SU-DHL-6 (cell line): ENCODE data around the gene RNF227.

Source experiments
- H2AFZ ChIP-seq: fragments of 200-600 bp; sonication (generic); 2 replicates; pipeline ENCODE4 v1.6.1; 2014; ENCODE audit warnings: low read depth, mild to moderate bottlenecking, moderate library complexity, mixed read lengths, antibody characterized with exemption, low read length; ENCODE audit not compliant: severe bottlenecking
- H3F3A ChIP-seq: fragments of 200-600 bp; shearing (Covaris generic); 2 replicates; pipeline ENCODE4 v1.6.0; 2016; ENCODE audit warnings: antibody characterized with exemption, mild to moderate bottlenecking; ENCODE audit not compliant: insufficient read depth
- H3K27ac ChIP-seq: fragments of 200-600 bp; sonication (generic); 2 replicates; pipeline ENCODE4 v1.5.1; 2016; ENCODE audit warnings: low read depth, mild to moderate bottlenecking, low read length, moderate library complexity, mixed read lengths
- H3K27me3 ChIP-seq: fragments of 200-600 bp; sonication (generic), shearing (Covaris generic); 2 replicates; pipeline ENCODE4 v1.6.0; 2014; ENCODE audit warnings: mild to moderate bottlenecking, low read length
- H3K36me3 ChIP-seq: fragments of 200-600 bp; sonication (generic); 2 replicates; pipeline ENCODE4 v1.6.1; 2014; ENCODE audit warnings: mild to moderate bottlenecking, low read length, mixed read lengths
- H3K4me2 ChIP-seq: fragments of 300-600, 200-600 bp; shearing (Covaris generic), sonication (generic); 2 replicates; pipeline ENCODE4 v1.6.0; 2014; ENCODE audit warnings: low read length, low read depth, mild to moderate bottlenecking; ENCODE audit not compliant: poor library complexity, severe bottlenecking
- H3K4me3 ChIP-seq: fragments of 200-600 bp; sonication (generic); 2 replicates; pipeline ENCODE4 v1.5.1; 2014; ENCODE audit warnings: antibody characterized with exemption, low read length, mild to moderate bottlenecking, mixed read lengths; ENCODE audit not compliant: insufficient read depth, poor library complexity, severe bottlenecking
- H3K79me2 ChIP-seq: fragments of 200-600 bp; sonication (generic); 2 replicates; pipeline ENCODE4 v1.6.1; 2014; ENCODE audit warnings: mild to moderate bottlenecking, low read length, moderate library complexity; ENCODE audit not compliant: insufficient read depth
- H3K9ac ChIP-seq: fragments of 200-600 bp; sonication (generic); 2 replicates; pipeline ENCODE4 v1.7.0; 2014; ENCODE audit warnings: mild to moderate bottlenecking, low read length
- H3K9me2 ChIP-seq: fragments of 200-600 bp; sonication (generic); replicated peaks from 2 replicates; pipeline ENCODE4 v1.6.1; 2014; ENCODE audit warnings: low read length; ENCODE audit not compliant: insufficient read depth
- H3K9me3 ChIP-seq: fragments of 200-600 bp; sonication (generic); 2 replicates; pipeline ENCODE4 v1.6.1; 2014; ENCODE audit warnings: low read length, mixed read lengths; ENCODE audit not compliant: insufficient read depth
- H4K20me1 ChIP-seq: fragments of 200-600 bp; sonication (generic); 2 replicates; pipeline ENCODE4 v1.6.1; 2014; ENCODE audit warnings: low read depth, mild to moderate bottlenecking, antibody characterized with exemption, low read length, moderate library complexity, mixed read lengths
- EZH2phosphoT487 ChIP-seq: fragments of 200-600 bp; sonication (generic), shearing (Covaris generic); conservative IDR thresholded peaks from 2 replicates; pipeline ENCODE4 v1.6.1; 2018; ENCODE audit warnings: mild to moderate bottlenecking, antibody characterized with exemption, low read length, moderate library complexity, mixed read lengths
- TF ChIP-seq, protein P1 (sequence below): fragments of 200-600 bp; sonication (generic); IDR thresholded peaks from one replicate; pipeline ENCODE4 v1.5.1; 2017; ENCODE audit warnings: antibody characterized with exemption, mild to moderate bottlenecking, low read length, moderate library complexity; ENCODE audit not compliant: insufficient read depth, poor library complexity, severe bottlenecking

RNF227 gene

DNA sequence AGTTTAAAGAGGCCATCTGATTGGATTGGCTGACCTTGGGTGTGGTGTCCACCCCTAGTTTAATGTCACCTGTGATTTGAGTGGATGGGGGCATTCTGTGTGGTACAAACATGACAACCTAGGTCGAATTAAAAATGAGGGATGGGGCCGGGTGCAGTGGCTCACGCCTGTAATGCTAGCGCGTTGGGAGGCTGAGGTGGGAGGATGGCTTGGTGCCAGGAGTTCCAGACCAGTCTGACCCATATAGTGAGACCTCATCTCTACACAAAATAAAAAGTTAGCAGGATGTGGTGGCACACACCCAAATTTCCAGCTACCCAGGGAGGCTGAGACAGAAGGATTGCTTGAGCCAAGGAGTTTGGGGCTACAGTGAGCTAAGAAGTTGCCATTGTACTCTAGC, 30.4 kb upstream of the RNF227 start:
- Histone ChIP-seq H3K9ac (no peak overlapping the region), H3K4me3 (no peak overlapping the region), H3K9me2 (no peaks in the 10 kb centered on the region), H3F3A (peaks cover 3% of the 10 kb centered on the region; the same call in 1 of the 2 replicates), H3K36me3 (peaks cover 11% of the 10 kb centered on the region; the same call in 1 of the 2 replicates), H3K9me3 (no peaks in the 10 kb centered on the region), H4K20me1 (no peaks in the 10 kb centered on the region), H3K4me2 (no peak overlapping the region), H3K27me3 (no peaks in the 10 kb centered on the region), H2AFZ (no peak overlapping the region), H3K79me2 (no peaks in the 10 kb centered on the region), H3K27ac (no peak overlapping the region)
- no peak for TF ChIP-seq EZH2phosphoT487
- TF ChIP-seq, protein P1, sequence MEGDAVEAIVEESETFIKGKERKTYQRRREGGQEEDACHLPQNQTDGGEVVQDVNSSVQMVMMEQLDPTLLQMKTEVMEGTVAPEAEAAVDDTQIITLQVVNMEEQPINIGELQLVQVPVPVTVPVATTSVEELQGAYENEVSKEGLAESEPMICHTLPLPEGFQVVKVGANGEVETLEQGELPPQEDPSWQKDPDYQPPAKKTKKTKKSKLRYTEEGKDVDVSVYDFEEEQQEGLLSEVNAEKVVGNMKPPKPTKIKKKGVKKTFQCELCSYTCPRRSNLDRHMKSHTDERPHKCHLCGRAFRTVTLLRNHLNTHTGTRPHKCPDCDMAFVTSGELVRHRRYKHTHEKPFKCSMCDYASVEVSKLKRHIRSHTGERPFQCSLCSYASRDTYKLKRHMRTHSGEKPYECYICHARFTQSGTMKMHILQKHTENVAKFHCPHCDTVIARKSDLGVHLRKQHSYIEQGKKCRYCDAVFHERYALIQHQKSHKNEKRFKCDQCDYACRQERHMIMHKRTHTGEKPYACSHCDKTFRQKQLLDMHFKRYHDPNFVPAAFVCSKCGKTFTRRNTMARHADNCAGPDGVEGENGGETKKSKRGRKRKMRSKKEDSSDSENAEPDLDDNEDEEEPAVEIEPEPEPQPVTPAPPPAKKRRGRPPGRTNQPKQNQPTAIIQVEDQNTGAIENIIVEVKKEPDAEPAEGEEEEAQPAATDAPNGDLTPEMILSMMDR = no peak

DNA sequence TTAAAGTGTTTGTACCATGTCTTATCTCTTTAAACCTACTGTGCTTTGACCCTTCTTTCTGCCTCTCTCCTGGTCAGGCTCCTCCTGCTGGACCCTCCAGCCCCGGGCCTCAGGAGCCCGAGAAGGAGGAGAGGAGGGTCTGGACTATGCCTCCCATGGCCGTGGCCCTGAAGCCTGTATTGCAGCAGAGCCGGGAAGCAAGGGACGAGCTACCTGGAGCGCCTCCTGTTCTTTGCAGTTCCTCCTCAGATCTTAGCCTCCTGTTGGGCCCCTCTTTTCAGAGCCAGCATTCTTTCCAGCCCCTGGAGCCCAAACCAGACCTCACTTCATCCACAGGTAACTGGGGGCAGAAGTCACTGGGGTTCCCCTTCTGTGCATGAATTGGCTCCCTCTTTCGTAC, 29.6 kb upstream of the RNF227 start:
- H3K27me3 ChIP-seq = no peaks in the 10 kb centered on the region
- no peak overlapping the region for H3K27ac ChIP-seq
- H3K9me2 ChIP-seq = no peaks in the 10 kb centered on the region
- no peak overlapping the region for H2AFZ ChIP-seq
- H4K20me1 ChIP-seq = no peaks in the 10 kb centered on the region
- TF ChIP-seq, protein P1 = no peak
- TF ChIP-seq EZH2phosphoT487 = no peak
- no peaks in the 10 kb centered on the region for H3K79me2 ChIP-seq
- peaks cover 3% of the 10 kb centered on the region; the same call in 1 of the 2 replicates for H3F3A ChIP-seq
- no peak overlapping the region for H3K4me3 ChIP-seq
- peaks cover 14% of the 10 kb centered on the region; the same call in 1 of the 2 replicates for H3K36me3 ChIP-seq
- H3K9ac ChIP-seq = no peak overlapping the region
- H3K4me2 ChIP-seq = no peak overlapping the region
- no peaks in the 10 kb centered on the region for H3K9me3 ChIP-seq

DNA sequence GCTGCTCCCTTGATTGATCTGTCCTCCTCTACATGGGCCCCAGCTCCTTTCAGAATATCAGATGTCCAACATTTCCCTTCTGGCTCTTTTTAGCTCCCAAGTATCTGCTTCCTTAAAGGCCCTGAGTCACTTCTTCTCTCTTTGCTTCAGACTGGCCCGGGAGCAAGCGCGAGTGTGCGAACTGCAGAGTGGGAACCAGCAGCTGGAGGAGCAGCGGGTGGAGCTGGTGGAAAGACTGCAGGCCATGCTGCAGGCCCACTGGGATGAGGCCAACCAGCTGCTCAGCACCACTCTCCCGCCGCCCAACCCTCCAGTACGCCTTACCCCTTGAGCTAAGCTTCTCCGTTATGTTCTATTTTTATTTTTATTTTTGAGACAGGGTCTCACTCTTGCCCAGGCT, 28.2 kb upstream of the RNF227 start:
- TF ChIP-seq, protein P1 = no peak
- no peak for TF ChIP-seq EZH2phosphoT487
- Histone ChIP-seq H2AFZ (no peak overlapping the region), H3K36me3 (peaks cover 8% of the 10 kb centered on the region; the same call in 1 of the 2 replicates), H3K9ac (no peak overlapping the region), H3K27me3 (no peaks in the 10 kb centered on the region), H3F3A (no peaks in the 10 kb centered on the region), H3K4me2 (no peak overlapping the region), H3K9me3 (no peaks in the 10 kb centered on the region), H4K20me1 (no peaks in the 10 kb centered on the region), H3K27ac (no peak overlapping the region), H3K79me2 (no peaks in the 10 kb centered on the region), H3K9me2 (no peaks in the 10 kb centered on the region), H3K4me3 (no peak overlapping the region)
